Calu3 (cell line): Measurements from ENCODE around the gene RIMKLB. TPM values are rescaled to one million over a fixed set of nuclear protein-coding genes. Genes with fewer than 3 reads are reported as not detected.
"Not testable (repeated sequence)": the region's sequence is repeated elsewhere in the genome, so short reads cannot be mapped to it uniquely, and the experiment has no call there.

Source experiments
- BruUV-seq: library from RNA; stranded (reverse); fragments of 400-500 nt; replicated peaks from 2 replicates; lab custom pipeline; 2021; lab: Mats Ljungman, UMichigan
- CTCF ChIA-PET: fragments of 300-600 bp; sonication (Branson Sonifier 250); formaldehyde crosslinking; loops from one replicate; lab custom pipeline; 2022; ENCODE audit warnings: antibody characterized with exemption; lab: Charles Lee
- DNase-seq: peaks from one replicate; pipeline ENCODE4 v3.0.0; 2022
- H3K27ac Mint-ChIP-seq: one replicate; pipeline ENCODE4 v1.8.0; 2022; ENCODE audit warnings: mixed read lengths; ENCODE audit not compliant: unreplicated experiment
- H3K27me3 Mint-ChIP-seq: one replicate; pipeline ENCODE4 v1.8.0; 2022; ENCODE audit warnings: mixed read lengths; ENCODE audit not compliant: unreplicated experiment
- H3K36me3 Mint-ChIP-seq: one replicate; pipeline ENCODE4 v1.8.0; 2022; ENCODE audit warnings: mild to moderate bottlenecking, moderate library complexity, mixed read lengths; ENCODE audit not compliant: insufficient read depth, unreplicated experiment
- H3K4me1 Mint-ChIP-seq: one replicate; pipeline ENCODE4 v1.8.0; 2022; ENCODE audit warnings: mild to moderate bottlenecking, low read depth, mixed read lengths; ENCODE audit not compliant: unreplicated experiment
- H3K4me3 Mint-ChIP-seq: one replicate; pipeline ENCODE4 v1.8.0; 2022; ENCODE audit warnings: mild to moderate bottlenecking, low read depth, moderate library complexity, mixed read lengths; ENCODE audit not compliant: unreplicated experiment
- H3K9me3 Mint-ChIP-seq: one replicate; pipeline ENCODE4 v1.8.0; 2022; ENCODE audit warnings: low read depth, mixed read lengths; ENCODE audit not compliant: unreplicated experiment
- CTCF ChIP-seq: fragments of 200-600 bp; IDR thresholded peaks from one replicate; pipeline ENCODE4 v1.8.0; 2022; ENCODE audit warnings: antibody characterized with exemption; ENCODE audit not compliant: unreplicated experiment
- intact Hi-C: fragments of 100-400 bp; cut with micrococcal nuclease; formaldehyde crosslinking; loops from one replicate; pipeline ENCODE4 v1.10.0; 2022; ENCODE audit not compliant: unreplicated experiment
- total RNA-seq: library from RNA; stranded (reverse); gene quantifications from 2 replicates; pipeline ENCODE4 v1.2.3, GENCODE V29; 2022

RIMKLB gene
- total RNA-seq, 1 experiment from 2014 or later: 36.3 TPM

DNA sequence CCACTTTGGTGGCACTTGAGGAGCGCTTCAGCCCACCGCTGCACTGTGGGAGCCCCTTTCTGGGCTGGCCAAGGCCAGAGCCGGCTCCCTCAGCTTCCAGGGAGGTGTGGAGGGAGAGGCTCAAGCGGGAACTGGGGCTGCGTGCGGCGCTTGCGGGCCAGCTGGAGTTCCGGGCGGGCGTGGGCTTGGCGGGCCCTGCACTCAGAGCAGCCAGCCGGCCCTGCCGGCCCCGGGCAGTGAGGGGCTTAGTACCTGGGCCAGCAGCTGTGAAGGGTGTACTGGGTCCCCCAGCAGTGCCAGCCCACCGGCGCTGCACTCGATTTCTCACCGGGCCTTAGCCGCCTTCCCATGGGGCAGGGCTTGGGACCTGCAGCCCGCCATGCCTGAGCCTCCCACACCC is 96.8 kb downstream of the RIMKLB start:
- H3K27ac Mint-ChIP-seq, DNase-seq, H3K9me3 Mint-ChIP-seq, H3K4me1 Mint-ChIP-seq, intact Hi-C loops, H3K27me3 Mint-ChIP-seq, H3K4me3 Mint-ChIP-seq, BruUV-seq, CTCF ChIA-PET, H3K36me3 Mint-ChIP-seq: not testable (repeated sequence)

DNA sequence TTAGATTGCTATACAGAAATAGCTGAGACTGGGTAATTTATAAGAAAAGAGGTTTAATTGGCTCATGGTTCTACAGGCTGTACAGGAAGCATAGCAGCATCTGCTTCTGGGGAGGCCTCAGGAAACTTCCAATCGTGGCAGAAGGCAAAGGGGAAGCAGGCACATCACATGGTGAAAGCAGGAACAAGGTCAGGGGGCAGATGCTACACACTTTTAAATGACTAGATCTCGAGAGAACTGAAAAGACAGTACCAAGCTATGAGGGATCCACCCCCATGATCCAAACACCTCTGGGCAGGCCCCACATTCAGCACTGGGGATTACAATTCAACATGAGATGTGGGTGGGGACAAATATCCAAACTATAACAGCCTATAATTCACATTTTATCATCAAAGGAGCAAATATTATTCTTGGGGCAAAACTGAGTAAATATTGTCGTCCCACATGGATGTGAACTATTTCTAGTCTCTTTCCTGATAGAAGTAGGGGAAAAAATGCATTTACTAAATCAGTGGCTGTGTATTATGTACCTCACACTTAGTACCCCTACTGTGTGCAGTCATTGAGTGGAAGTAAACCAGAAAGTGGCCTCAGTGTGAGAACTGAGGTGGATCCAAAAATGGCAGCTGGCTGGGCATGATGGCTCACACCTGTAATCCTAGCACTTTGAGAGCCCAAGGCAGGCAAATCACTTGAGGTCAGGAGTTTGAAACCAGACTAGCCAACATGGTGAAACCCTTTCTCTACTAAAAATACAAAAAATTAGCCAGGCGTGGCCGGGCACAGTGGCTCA is 99.2 kb downstream of the RIMKLB start:
- no peak overlapping the region for H3K27ac Mint-ChIP-seq

DNA sequence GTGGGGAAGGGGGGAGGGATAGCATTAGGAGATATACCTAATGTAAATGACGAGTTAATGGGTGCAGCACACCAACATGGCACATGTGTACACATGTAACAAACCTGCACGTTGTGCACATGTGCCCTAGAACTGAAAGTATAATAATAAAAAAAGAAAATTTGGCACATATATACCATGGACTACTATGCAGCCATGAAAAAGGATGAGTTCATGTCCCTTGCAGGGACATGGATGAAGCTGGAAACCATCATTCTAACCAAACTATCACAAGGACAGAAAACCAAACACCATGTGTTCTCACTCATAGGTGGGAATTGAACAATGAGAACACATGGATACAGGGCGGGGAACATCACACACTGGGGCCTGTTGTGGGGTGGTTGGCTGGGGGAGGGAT is 103.4 kb downstream of the RIMKLB start:
- intact Hi-C loops, H3K27ac Mint-ChIP-seq, DNase-seq, H3K9me3 Mint-ChIP-seq, H3K36me3 Mint-ChIP-seq, H3K4me1 Mint-ChIP-seq, CTCF ChIA-PET, H3K4me3 Mint-ChIP-seq, BruUV-seq: not testable (repeated sequence)
- peaks cover 15% of the 10 kb centered on the region for H3K27me3 Mint-ChIP-seq

More for the DNA sequence above, 99.2 kb downstream of the RIMKLB start:
- no TSS peak for BruUV-seq
- intact Hi-C loops: no loop called here
- Mint-ChIP-seq H3K36me3 (no peaks in the 10 kb centered on the region), H3K4me3 (no peak overlapping the region), H3K27me3 (no peaks in the 10 kb centered on the region), H3K9me3 (peaks cover 3% of the 10 kb centered on the region), H3K4me1 (peaks cover 8% of the 10 kb centered on the region)
- no peak for TF ChIP-seq CTCF
- CTCF ChIA-PET: no interaction called here
- no peak for DNase-seq

DNA sequence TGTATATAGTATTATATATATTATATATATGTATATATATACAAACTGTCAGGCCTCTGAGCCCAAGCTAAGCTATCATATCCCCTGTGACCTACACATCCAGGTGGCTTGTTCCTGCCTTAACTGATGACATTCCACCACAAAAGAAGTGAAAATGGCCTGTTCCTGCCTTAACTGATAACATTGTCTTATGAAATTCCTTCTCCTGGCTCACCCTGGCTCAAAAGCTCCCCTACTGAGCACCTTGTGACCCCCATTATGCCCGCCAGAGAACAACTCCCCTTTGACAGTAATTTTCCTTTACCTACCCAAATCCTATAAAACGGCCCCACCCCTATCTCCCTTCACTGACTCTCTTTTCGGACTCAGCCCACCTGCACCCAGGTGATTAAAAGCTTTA is 107.0 kb downstream of the RIMKLB start:
- H3K4me1 Mint-ChIP-seq, DNase-seq, CTCF ChIA-PET, H3K4me3 Mint-ChIP-seq, intact Hi-C loops, H3K36me3 Mint-ChIP-seq, BruUV-seq, H3K9me3 Mint-ChIP-seq, H3K27ac Mint-ChIP-seq: not testable (repeated sequence)
- H3K27me3 Mint-ChIP-seq: peaks cover 35% of the 10 kb centered on the region

- H3K27ac Mint-ChIP-seq, CTCF ChIA-PET, DNase-seq, intact Hi-C loops, H3K4me3 Mint-ChIP-seq, H3K4me1 Mint-ChIP-seq, H3K9me3 Mint-ChIP-seq, BruUV-seq, H3K36me3 Mint-ChIP-seq: not testable (repeated sequence)
- H3K27me3 Mint-ChIP-seq: peaks cover 35% of the 10 kb centered on the region
Measured at GRCh38 chr12:8805487-8805886, 107.7 kb downstream of the RIMKLB start.

DNA sequence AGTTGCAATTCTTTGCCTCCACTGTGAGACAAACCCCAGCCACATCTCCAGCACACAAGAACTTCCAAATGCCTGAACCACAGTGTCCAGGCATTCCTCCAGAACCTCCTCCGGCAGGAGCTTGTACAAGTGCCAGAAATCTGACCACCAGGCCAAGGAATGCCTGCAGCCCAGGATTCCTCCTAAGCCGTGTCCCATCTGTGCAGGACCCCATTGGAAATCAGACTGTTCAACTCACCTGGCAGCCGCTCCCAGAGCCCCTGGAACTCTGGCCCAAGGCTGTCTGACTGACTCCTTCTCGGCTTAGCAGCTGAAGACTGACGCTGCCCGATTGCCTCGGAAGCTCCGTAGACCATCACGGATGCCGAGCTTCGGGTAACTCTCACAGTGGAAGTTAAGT is 109.3 kb downstream of the RIMKLB start:
- H3K27me3 Mint-ChIP-seq: peaks cover 35% of the 10 kb centered on the region
- H3K27ac Mint-ChIP-seq, H3K4me3 Mint-ChIP-seq, H3K9me3 Mint-ChIP-seq, intact Hi-C loops, H3K4me1 Mint-ChIP-seq, DNase-seq, CTCF ChIA-PET, BruUV-seq, H3K36me3 Mint-ChIP-seq: not testable (repeated sequence)

GRCh38 chr12:8810112-8810511 is 112.3 kb downstream of the RIMKLB start:
- H3K36me3 Mint-ChIP-seq, BruUV-seq, H3K27ac Mint-ChIP-seq, DNase-seq, H3K4me1 Mint-ChIP-seq, H3K4me3 Mint-ChIP-seq, intact Hi-C loops, H3K9me3 Mint-ChIP-seq, CTCF ChIA-PET: not testable (repeated sequence)
- H3K27me3 Mint-ChIP-seq: peaks cover 31% of the 10 kb centered on the region
